ENCODE data around the gene MAG.
A peak's percentile ranks its signal among the peaks of the same experiment; 100 is the strongest.
"Not testable (repeated sequence)": the region's sequence is repeated elsewhere in the genome, so short reads cannot be mapped to it uniquely, and the experiment has no call there.

MAG gene

GRCh38 chr19:35347930-35348298, 56.0 kb downstream of the MAG start:
- DNase-seq, result no peak

GRCh38 chr19:35348911-35349611, 57.1 kb downstream of the MAG start:
- DNase-seq, result peak; percentile 10

- DNase-seq, result no peak
Observed at GRCh38 chr19:35349614-35350521, 57.9 kb downstream of the MAG start.

- no peak for DNase-seq
Observed at GRCh38 chr19:35350591-35350990, 58.6 kb downstream of the MAG start.

GRCh38 chr19:35351411-35352176, 59.6 kb downstream of the MAG start:
- no peak for DNase-seq

- DNase-seq, result no peak
Observed at GRCh38 chr19:35352177-35352447, 60.2 kb downstream of the MAG start.

GRCh38 chr19:35352448-35353304, 60.7 kb downstream of the MAG start:
- peak; percentile 6 for DNase-seq

GRCh38 chr19:35353635-35354034, 61.7 kb downstream of the MAG start:
- no peak for DNase-seq

- DNase-seq, result no peak
Observed at GRCh38 chr19:35354898-35355297, 62.9 kb downstream of the MAG start.

- no peak for DNase-seq
Observed at GRCh38 chr19:35355791-35356460, 64.0 kb downstream of the MAG start.

GRCh38 chr19:35357867-35358573, 66.1 kb downstream of the MAG start, which contains the start of gene FFAR3:
FFAR3 (plus strand) TSS chr19:35358460; CDS start chr19:35358891, 431 bp downstream.
- no peak for DNase-seq

GRCh38 chr19:35358834-35359233, 66.9 kb downstream of the MAG start:
- DNase-seq, result not testable (repeated sequence)

GRCh38 chr19:35359395-35359794, 67.4 kb downstream of the MAG start:
- DNase-seq, result not testable (repeated sequence)

- DNase-seq, result not testable (repeated sequence)
Observed at GRCh38 chr19:35360081-35360480, 68.1 kb downstream of the MAG start.

GRCh38 chr19:35360880-35361420, 69.0 kb downstream of the MAG start:
- DNase-seq, result no peak

- no peak for DNase-seq
Observed at GRCh38 chr19:35362261-35363000, 70.5 kb downstream of the MAG start.

GRCh38 chr19:35363001-35363590, 71.1 kb downstream of the MAG start:
- DNase-seq, result no peak

Data from SHP77 treated with DMSO at 0.1 percent for 48 hours (cell line).